Measurements from ENCODE around the gene RDH13. TPM values are rescaled to one million over a fixed set of nuclear protein-coding genes. Genes with fewer than 3 reads are reported as not detected.

The RDH13 gene, protein sequence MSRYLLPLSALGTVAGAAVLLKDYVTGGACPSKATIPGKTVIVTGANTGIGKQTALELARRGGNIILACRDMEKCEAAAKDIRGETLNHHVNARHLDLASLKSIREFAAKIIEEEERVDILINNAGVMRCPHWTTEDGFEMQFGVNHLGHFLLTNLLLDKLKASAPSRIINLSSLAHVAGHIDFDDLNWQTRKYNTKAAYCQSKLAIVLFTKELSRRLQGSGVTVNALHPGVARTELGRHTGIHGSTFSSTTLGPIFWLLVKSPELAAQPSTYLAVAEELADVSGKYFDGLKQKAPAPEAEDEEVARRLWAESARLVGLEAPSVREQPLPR
- total RNA-seq (2014; rRNA removed; shearing (Covaris generic)), result 6.4 and 11.8 TPM in 2 replicates
- 7.8 and 9.6 TPM in 2 replicates for polyA plus RNA-seq (2016; fragmentation: Nextera tagmentation; extraction: Ambion mirVana)

DNA sequence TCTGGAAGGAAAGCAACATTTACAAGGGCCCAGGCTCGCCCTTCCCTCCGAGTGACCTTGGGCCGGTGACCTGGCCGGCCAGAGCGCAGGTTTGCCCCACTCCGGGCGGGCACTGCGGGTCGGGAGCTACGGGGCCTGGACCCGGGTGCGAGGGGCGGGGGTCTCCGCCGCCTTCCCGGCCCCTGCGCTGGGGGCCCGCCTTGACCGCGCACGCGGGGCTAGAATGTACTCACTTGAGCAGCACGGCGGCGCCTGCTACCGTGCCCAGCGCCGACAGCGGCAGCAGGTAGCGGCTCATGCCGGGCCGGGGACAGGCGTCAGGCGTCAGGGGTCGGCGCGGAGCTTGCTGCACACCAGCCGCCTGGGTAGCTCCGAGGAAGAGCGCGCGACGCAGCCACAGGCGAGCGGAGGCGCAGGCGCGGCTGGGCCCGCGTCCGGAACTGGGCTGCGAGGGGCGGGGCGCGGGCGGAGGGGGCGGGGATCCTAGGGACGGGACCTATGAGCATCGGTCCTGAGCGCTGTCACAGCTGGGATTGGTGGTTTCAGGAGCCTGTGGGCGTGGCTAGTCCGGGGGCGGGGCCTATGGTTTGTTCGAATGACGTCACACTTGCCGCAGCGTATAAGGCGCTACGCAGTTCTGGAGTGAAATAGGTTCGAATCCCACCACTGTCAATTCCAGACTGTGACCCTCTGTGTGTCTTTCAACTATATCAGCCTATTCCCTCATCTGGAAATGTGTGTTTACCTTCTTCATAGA lies at the start of gene RDH13:
TSS of gene RDH13 (minus strand) at position 414 of the 757 bp plus-strand sequence. CDS start at position 298, 116 bp downstream.
- in situ Hi-C loops (cut with MboI), result no loop called here
- Histone ChIP-seq H3K4me2 (ENCODE audit: unreplicated experiment) (peak within 1 kb of the TSS; percentile 68), H3K4me1 (ENCODE audit: insufficient read depth) (no peaks in the 10 kb centered on the region; the same call in 1 of the 2 replicates), H4K20me1 (ENCODE audit: insufficient read depth) (no peaks in the 10 kb centered on the region), H3K79me2 (ENCODE audit: insufficient read depth) (peaks cover 6% of the 10 kb centered on the region; the same call in 1 of the 2 replicates), H3K9me3 (ENCODE audit: low read depth) (no peaks in the 10 kb centered on the region), H3K9me2 (ENCODE audit: insufficient read depth) (no peaks in the 10 kb centered on the region), H3K36me3 (ENCODE audit: low read depth) (no peaks in the 10 kb centered on the region), H3K9ac (peak within 1 kb of the TSS; percentile 72), H3K27me3 (replicated peaks; ENCODE audit: insufficient read depth) (no peaks in the 10 kb centered on the region), H3F3A (ENCODE audit: insufficient read depth) (no peaks in the 10 kb centered on the region), H3K4me3 (peak within 1 kb of the TSS; percentile 75), H2AFZ (peak within 1 kb of the TSS; percentile 96), H3K27ac (no peak within 1 kb of the TSS)
- 2 to 4% methylated on average over 51 to 59 of the region's 70 CpGs for WGBS, 2 experiments (ENCODE audit: low coverage in 1 of 2, low lambda C conversion rate in 2 of 2, missing lambda C conversion rate in 2 of 2)
- peak; percentile 98 for DNase-seq
- TF ChIP-seq EZH2phosphoT487 (IDR thresholded peaks at IDR 0.05; ENCODE audit: insufficient read depth, low read depth) (no peak), EZH2 (IDR thresholded peaks at IDR 0.05; ENCODE audit: insufficient read depth, poor library complexity, severe bottlenecking) (no peak)

DNA sequence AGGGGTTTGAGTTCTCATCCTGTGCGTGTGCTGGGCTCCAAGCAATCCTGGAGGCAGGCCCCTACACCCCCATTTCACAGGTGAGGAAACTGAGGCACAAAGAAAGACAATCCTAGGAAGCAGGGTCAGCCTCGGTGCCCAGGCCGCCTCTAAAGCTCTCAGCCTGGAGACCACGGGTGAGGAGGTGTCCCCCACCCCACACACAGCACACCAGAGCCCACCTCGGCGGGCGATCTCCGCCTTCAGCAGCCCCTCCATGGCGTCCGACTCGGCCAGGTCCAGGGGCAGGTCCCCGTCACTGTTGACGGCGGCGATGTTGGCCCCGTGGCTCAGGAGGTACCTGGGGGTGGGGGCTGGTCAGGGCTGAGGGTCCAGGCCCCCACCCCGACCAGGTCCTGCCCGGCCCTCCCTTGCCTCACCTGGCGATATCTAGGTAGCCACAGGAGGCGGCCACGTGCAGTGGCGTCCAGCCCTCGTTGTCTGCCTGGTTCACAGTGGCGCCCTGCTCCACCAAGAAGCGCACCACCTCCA lies 49.4 kb upstream of the RDH13 start:
- Histone ChIP-seq H3K9ac (peak overlapping the region; percentile 90; the same call in 1 of the 2 replicates), H3K9me3 (ENCODE audit: low read depth) (no peaks in the 10 kb centered on the region), H2AFZ (no peak overlapping the region), H4K20me1 (ENCODE audit: insufficient read depth) (0 out of 2 replicates have a peak, but pooled peaks cover 3% of the 10 kb centered on the region), H3K4me3 (no peak overlapping the region), H3F3A (ENCODE audit: insufficient read depth) (no peaks in the 10 kb centered on the region; the same call in 1 of the 2 replicates), H3K9me2 (ENCODE audit: insufficient read depth) (no peaks in the 10 kb centered on the region), H3K27ac (0 out of 2 replicates have a peak overlapping the region, but pooled peaks have one; percentile 75), H3K4me1 (ENCODE audit: insufficient read depth) (peaks cover 22% of the 10 kb centered on the region), H3K4me2 (ENCODE audit: unreplicated experiment) (no peak overlapping the region), H3K36me3 (ENCODE audit: low read depth) (no peaks in the 10 kb centered on the region), H3K27me3 (replicated peaks; ENCODE audit: insufficient read depth) (no peaks in the 10 kb centered on the region), H3K79me2 (ENCODE audit: insufficient read depth) (peaks cover 95% of the 10 kb centered on the region)
- no peak for DNase-seq
- TF ChIP-seq EZH2 (IDR thresholded peaks at IDR 0.05; ENCODE audit: insufficient read depth, poor library complexity, severe bottlenecking) (no peak), EZH2phosphoT487 (IDR thresholded peaks at IDR 0.05; ENCODE audit: insufficient read depth, low read depth) (no peak)
- in situ Hi-C loops (cut with MboI), result no loop called here
- WGBS, 2 experiments (ENCODE audit: low coverage in 1 of 2, low lambda C conversion rate in 2 of 2, missing lambda C conversion rate in 2 of 2), result 91 to 94% methylated on average over 24 to 25 of the region's 25 CpGs

DNA sequence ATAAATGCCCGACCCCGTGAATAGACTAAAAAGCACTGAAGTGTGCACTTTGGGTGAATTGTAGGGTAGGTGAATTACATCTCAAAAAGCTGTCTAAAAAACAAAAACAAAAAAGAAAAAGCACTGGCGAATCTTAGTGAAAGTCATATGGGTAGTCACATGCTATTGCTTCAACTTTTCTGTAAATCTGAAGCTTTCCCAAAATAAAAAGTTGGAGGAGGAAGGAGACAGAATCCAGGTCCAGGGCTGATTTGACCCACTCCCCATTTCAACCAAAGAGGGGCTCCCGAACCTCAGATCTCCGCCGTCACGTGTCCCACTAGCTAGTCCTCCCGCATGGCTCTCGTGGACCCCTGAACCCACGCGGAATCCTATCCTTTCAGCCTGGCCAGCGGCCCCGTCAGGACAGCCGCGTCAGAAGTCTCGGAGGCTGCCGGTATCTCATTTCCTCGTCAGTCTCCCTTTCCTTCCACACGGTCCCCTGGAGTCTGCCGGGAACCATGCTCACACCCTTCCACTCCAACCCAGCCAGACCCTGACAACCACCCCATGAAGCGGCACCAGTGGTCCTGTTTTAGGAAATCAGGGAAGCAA lies 48.4 kb upstream of the RDH13 start:
- H3K27me3 ChIP-seq (replicated peaks; ENCODE audit: insufficient read depth), result no peaks in the 10 kb centered on the region
- no peak overlapping the region for H3K4me3 ChIP-seq
- H3K79me2 ChIP-seq (ENCODE audit: insufficient read depth), result peaks cover 98% of the 10 kb centered on the region
- no peaks in the 10 kb centered on the region for H3K9me3 ChIP-seq (ENCODE audit: low read depth)
- in situ Hi-C loops (cut with MboI), result no loop called here
- no peak overlapping the region for H3K9ac ChIP-seq
- 0 out of 2 replicates have a peak, but pooled peaks cover 3% of the 10 kb centered on the region for H4K20me1 ChIP-seq (ENCODE audit: insufficient read depth)
- no peak overlapping the region for H2AFZ ChIP-seq
- H3K27ac ChIP-seq, result 0 out of 2 replicates have a peak overlapping the region, but pooled peaks have one; percentile 12
- DNase-seq, result no peak
- no peak overlapping the region for H3K4me2 ChIP-seq (ENCODE audit: unreplicated experiment)
- H3F3A ChIP-seq (ENCODE audit: insufficient read depth), result no peaks in the 10 kb centered on the region
- WGBS, 2 experiments (ENCODE audit: low coverage in 1 of 2, low lambda C conversion rate in 2 of 2, missing lambda C conversion rate in 2 of 2), result 52 to 53% methylated on average over 20 to 21 of the region's 21 CpGs
- no peaks in the 10 kb centered on the region for H3K36me3 ChIP-seq (ENCODE audit: low read depth)
- peaks cover 22% of the 10 kb centered on the region for H3K4me1 ChIP-seq (ENCODE audit: insufficient read depth)
- H3K9me2 ChIP-seq (ENCODE audit: insufficient read depth), result no peaks in the 10 kb centered on the region
- no peak for TF ChIP-seq EZH2 (IDR thresholded peaks at IDR 0.05; ENCODE audit: insufficient read depth, poor library complexity, severe bottlenecking)
- no peak for TF ChIP-seq EZH2phosphoT487 (IDR thresholded peaks at IDR 0.05; ENCODE audit: insufficient read depth, low read depth)
